Natural killer cell (primary cell): ENCODE results near the gene METTL25. TPM values are rescaled to one million over a fixed set of nuclear protein-coding genes. Genes with fewer than 3 reads are reported as not detected.

Experiments
- ATAC-seq, 3 donors: fragments of 150-1000 bp in 2 of 3; fragments of 200-7000 bp in 1 of 3; cut with Tn5 transposase; 1 replicate in 1 of 3; 2 replicates in 2 of 3; pipeline ENCODE4 v1.10.0; 2021; ENCODE audit warnings: mild to moderate bottlenecking in 2 of 3, moderate library complexity in 2 of 3
- DNase-seq, 2 donors: peaks; one replicate each; pipeline versions ENCODE4 v3.0.0 to v3.0.0-alpha.2; 2013 to 2021; ENCODE audit warnings: mixed read lengths in 1 of 2
- H3K27ac ChIP-seq: one replicate; pipeline ENCODE4 v1.5.1; 2013; ENCODE audit warnings: mild to moderate bottlenecking, low read length
- H3K27me3 ChIP-seq: one replicate; pipeline ENCODE4 v1.6.1; 2013; ENCODE audit warnings: low read length; ENCODE audit not compliant: control insufficient read depth, insufficient read depth
- H3K36me3 ChIP-seq: one replicate; pipeline ENCODE4 v1.6.1; 2013; ENCODE audit warnings: low read length; ENCODE audit not compliant: control insufficient read depth, insufficient read depth
- H3K4me1 ChIP-seq: one replicate; pipeline ENCODE4 v1.6.1; 2013; ENCODE audit warnings: low read length; ENCODE audit not compliant: control insufficient read depth, insufficient read depth
- H3K4me3 ChIP-seq: one replicate; pipeline ENCODE4 v1.5.1; 2013; ENCODE audit warnings: low read length
- H3K9me3 ChIP-seq: one replicate; pipeline ENCODE4 v1.6.1; 2013; ENCODE audit warnings: low read length; ENCODE audit not compliant: control insufficient read depth, insufficient read depth
- H3K27ac Mint-ChIP-seq, 2 donors: one replicate each; pipeline ENCODE4 v1.8.0; 2022; ENCODE audit warnings: mild to moderate bottlenecking in 2 of 2, mixed read lengths in 2 of 2, moderate library complexity in 1 of 2
- H3K27me3 Mint-ChIP-seq, 2 donors: one replicate each; pipeline ENCODE4 v1.8.0; 2022; ENCODE audit warnings: low read depth in 2 of 2, mixed read lengths in 2 of 2
- H3K36me3 Mint-ChIP-seq: one replicate; pipeline ENCODE4 v1.8.0; 2022; ENCODE audit warnings: mixed read lengths
- H3K4me1 Mint-ChIP-seq, 2 donors: one replicate each; pipeline ENCODE4 v1.8.0; 2022; ENCODE audit warnings: mixed read lengths in 2 of 2
- H3K4me3 Mint-ChIP-seq: one replicate; pipeline ENCODE4 v1.8.0; 2022; ENCODE audit warnings: mild to moderate bottlenecking, moderate library complexity, mixed read lengths
- H3K9me3 Mint-ChIP-seq, 2 donors: one replicate each; pipeline ENCODE4 v1.8.0; 2022; ENCODE audit warnings: mixed read lengths in 2 of 2
- WGBS: methylation state at CpG from one replicate; pipeline ENCODE4 v1.1.7; 2013; ENCODE audit warnings: missing lambda C conversion rate; ENCODE audit not compliant: insufficient coverage; 5-methylcytosine and 5-hydroxymethylcytosine counted together
- intact Hi-C: fragments of 100-400 bp; cut with micrococcal nuclease; formaldehyde crosslinking; loops from one replicate; pipeline ENCODE4 v1.14.2; 2022
- total RNA-seq, 4 donors: library from RNA; stranded (reverse); fragments of 120-200 nt in 1 of 4; gene quantifications; one replicate each; pipeline versions ENCODE4 v1.2.3 to v1.2.4, GENCODE V29; 2013 to 2022
- TF ChIP-seq, protein P1 (sequence below): fragments of 200-600 bp; IDR thresholded peaks from one replicate; pipeline ENCODE4 v1.8.0; 2022; ENCODE audit warnings: antibody characterized with exemption

METTL25 gene
- total RNA-seq, 3 donors from 2014 or later (not counting 1 experiment from before 2014, with no cell fraction given): 15.4 to 21.2 (median 17.8) TPM

- H3K36me3 ChIP-seq: no peaks in the 10 kb centered on the region
- no CpG with 5 or more reads among the region's 1 CpG for WGBS
- H3K4me1 ChIP-seq: no peaks in the 10 kb centered on the region
- no peak overlapping the region for H3K4me3 ChIP-seq
- H3K27ac ChIP-seq: no peak overlapping the region
- H3K9me3 ChIP-seq: no peaks in the 10 kb centered on the region
- DNase-seq (no peak), ATAC-seq (no peak)
- H3K27ac Mint-ChIP-seq: no peak overlapping the region
- no peaks in the 10 kb centered on the region for H3K9me3 Mint-ChIP-seq
- no peaks in the 10 kb centered on the region for H3K27me3 Mint-ChIP-seq
- peaks cover 0 to 7% of the 10 kb centered on the region in 2 donors for H3K4me1 Mint-ChIP-seq
- intact Hi-C loops: no loop called here
- TF ChIP-seq, protein P1, sequence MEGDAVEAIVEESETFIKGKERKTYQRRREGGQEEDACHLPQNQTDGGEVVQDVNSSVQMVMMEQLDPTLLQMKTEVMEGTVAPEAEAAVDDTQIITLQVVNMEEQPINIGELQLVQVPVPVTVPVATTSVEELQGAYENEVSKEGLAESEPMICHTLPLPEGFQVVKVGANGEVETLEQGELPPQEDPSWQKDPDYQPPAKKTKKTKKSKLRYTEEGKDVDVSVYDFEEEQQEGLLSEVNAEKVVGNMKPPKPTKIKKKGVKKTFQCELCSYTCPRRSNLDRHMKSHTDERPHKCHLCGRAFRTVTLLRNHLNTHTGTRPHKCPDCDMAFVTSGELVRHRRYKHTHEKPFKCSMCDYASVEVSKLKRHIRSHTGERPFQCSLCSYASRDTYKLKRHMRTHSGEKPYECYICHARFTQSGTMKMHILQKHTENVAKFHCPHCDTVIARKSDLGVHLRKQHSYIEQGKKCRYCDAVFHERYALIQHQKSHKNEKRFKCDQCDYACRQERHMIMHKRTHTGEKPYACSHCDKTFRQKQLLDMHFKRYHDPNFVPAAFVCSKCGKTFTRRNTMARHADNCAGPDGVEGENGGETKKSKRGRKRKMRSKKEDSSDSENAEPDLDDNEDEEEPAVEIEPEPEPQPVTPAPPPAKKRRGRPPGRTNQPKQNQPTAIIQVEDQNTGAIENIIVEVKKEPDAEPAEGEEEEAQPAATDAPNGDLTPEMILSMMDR: no peak
- peaks cover 8% of the 10 kb centered on the region for H3K36me3 Mint-ChIP-seq
- no peaks in the 10 kb centered on the region for H3K27me3 ChIP-seq
- no peak overlapping the region for H3K4me3 Mint-ChIP-seq
These were observed 56.6 kb downstream of the METTL25 start for GRCh38 chr12:82414926-82415325.

- peaks cover 8% of the 10 kb centered on the region for H3K36me3 Mint-ChIP-seq
- intact Hi-C loops: no loop called here
- no peak for DNase-seq
These were observed 57.1 kb downstream of the METTL25 start for GRCh38 chr12:82415402-82415801.

DNA sequence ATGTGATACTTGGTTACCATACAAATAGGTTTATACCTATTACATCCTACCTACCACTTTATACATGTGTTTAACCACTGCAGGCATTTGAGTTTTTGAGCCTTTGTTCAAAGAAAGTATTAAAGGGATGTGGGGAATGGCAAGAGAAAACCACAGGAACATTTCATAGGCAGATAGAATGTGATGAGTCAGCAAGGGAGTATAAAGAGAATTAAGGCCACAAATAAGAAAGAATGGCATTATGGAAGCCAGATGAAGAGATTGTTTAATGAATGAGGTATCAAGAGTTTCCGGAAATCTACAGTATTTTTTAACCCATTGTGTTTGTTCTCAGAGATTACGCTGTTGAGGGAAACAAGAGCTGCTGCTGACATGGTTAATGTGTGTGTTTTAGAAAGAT lies 66.9 kb downstream of the METTL25 start:
- Histone ChIP-seq H3K36me3 (no peaks in the 10 kb centered on the region), H3K27ac (no peak overlapping the region), H3K4me3 (no peak overlapping the region), H3K4me1 (no peaks in the 10 kb centered on the region), H3K9me3 (no peaks in the 10 kb centered on the region), H3K27me3 (no peaks in the 10 kb centered on the region)
- TF ChIP-seq, protein P1: no peak
- H3K27me3 Mint-ChIP-seq: no peaks in the 10 kb centered on the region
- peak overlapping the region in 1 of 2 donors; percentile 26 for H3K27ac Mint-ChIP-seq
- no peaks in the 10 kb centered on the region for H3K9me3 Mint-ChIP-seq
- ATAC-seq (no peak), DNase-seq (no peak)
- H3K4me1 Mint-ChIP-seq: peaks cover 18 to 19% of the 10 kb centered on the region in 2 donors
- WGBS: 86% methylated on average over 2 of the region's 2 CpGs
- H3K4me3 Mint-ChIP-seq: no peak overlapping the region
- intact Hi-C loops: no loop called here
- no peaks in the 10 kb centered on the region for H3K36me3 Mint-ChIP-seq

More at GRCh38 chr12:82415402-82415801, 57.1 kb downstream of the METTL25 start:
- TF ChIP-seq, protein P1: no peak
- no peaks in the 10 kb centered on the region for H3K27me3 Mint-ChIP-seq
- H3K4me1 Mint-ChIP-seq: peaks cover 0 to 7% of the 10 kb centered on the region in 2 donors
- H3K27ac Mint-ChIP-seq: no peak overlapping the region
- H3K4me3 Mint-ChIP-seq: no peak overlapping the region
- no peaks in the 10 kb centered on the region for H3K9me3 Mint-ChIP-seq
- no peak overlapping the region for H3K27ac ChIP-seq
- ATAC-seq: no peak
- H3K4me3 ChIP-seq: no peak overlapping the region
- no peaks in the 10 kb centered on the region for H3K9me3 ChIP-seq
- no peaks in the 10 kb centered on the region for H3K27me3 ChIP-seq
- H3K36me3 ChIP-seq: no peaks in the 10 kb centered on the region
- WGBS: 96% methylated on average over 3 of the region's 3 CpGs
- H3K4me1 ChIP-seq: no peaks in the 10 kb centered on the region

GRCh38 chr12:82426081-82426480 lies 67.8 kb downstream of the METTL25 start:
- no peak overlapping the region for H3K4me3 Mint-ChIP-seq
- intact Hi-C loops: no loop called here
- no peaks in the 10 kb centered on the region for H3K9me3 Mint-ChIP-seq
- Histone ChIP-seq H3K9me3 (no peaks in the 10 kb centered on the region), H3K27me3 (no peaks in the 10 kb centered on the region), H3K36me3 (no peaks in the 10 kb centered on the region), H3K4me1 (no peaks in the 10 kb centered on the region), H3K27ac (no peak overlapping the region), H3K4me3 (no peak overlapping the region)
- WGBS: 46% methylated on average over 4 of the region's 4 CpGs
- DNase-seq: peak in 1 of 2 donors; percentile 2
- H3K27me3 Mint-ChIP-seq: no peaks in the 10 kb centered on the region
- no peaks in the 10 kb centered on the region for H3K36me3 Mint-ChIP-seq
- TF ChIP-seq, protein P1: no peak
- H3K27ac Mint-ChIP-seq: peak overlapping the region in 1 of 2 donors; percentile 26
- peak in 2 of 3 donors; percentile 7 to 61 for ATAC-seq
- peaks cover 18 to 19% of the 10 kb centered on the region in 2 donors for H3K4me1 Mint-ChIP-seq
